OCI-LY7 (cell line): Measurements from ENCODE around the gene ORC4. TPM values are rescaled to one million over a fixed set of nuclear protein-coding genes. Genes with fewer than 3 reads are reported as not detected.
"Not testable (repeated sequence)": the region's sequence is repeated elsewhere in the genome, so short reads cannot be mapped to it uniquely, and the experiment has no call there.

Source experiments
- BruUV-seq: library from RNA; stranded (reverse); fragments of 400-500 nt; replicated peaks from 2 replicates; lab custom pipeline; 2021; lab: Mats Ljungman, UMichigan
- CTCF ChIA-PET: fragments of 300-600 bp; sonication (Branson Sonifier 250); formaldehyde crosslinking; loops from one replicate; lab custom pipeline; 2022; ENCODE audit warnings: antibody characterized with exemption; ENCODE audit not compliant: unreplicated experiment; lab: Charles Lee
- POLR2A ChIA-PET: fragments of 300-600 bp; sonication (Branson Sonifier 250); formaldehyde crosslinking; loops from one replicate; lab custom pipeline; 2022; ENCODE audit warnings: antibody characterized with exemption; lab: Charles Lee
- DNase-seq: peaks from one replicate; pipeline ENCODE4 v3.0.0-alpha.2; 2015; ENCODE audit warnings: low spot score
- H2AFZ ChIP-seq: fragments of 200-600 bp; sonication (generic), shearing (Covaris generic); 2 replicates; pipeline ENCODE4 v1.6.1; 2014; ENCODE audit warnings: mild to moderate bottlenecking, antibody characterized with exemption, low read length, moderate library complexity
- H3K27ac ChIP-seq: fragments of 200-600 bp; sonication (generic); 2 replicates; pipeline ENCODE4 v1.5.1; 2014; ENCODE audit warnings: mixed run types, low read depth, mild to moderate bottlenecking, moderate library complexity, low read length, inconsistent platforms; ENCODE audit not compliant: poor library complexity, severe bottlenecking
- H3K36me3 ChIP-seq: fragments of 200-600 bp; sonication (generic); 2 replicates; pipeline ENCODE4 v1.6.1; 2014; ENCODE audit warnings: mild to moderate bottlenecking, antibody characterized with exemption, low read length, moderate library complexity, mixed read lengths; ENCODE audit not compliant: insufficient read depth
- H3K4me1 ChIP-seq: fragments of 200-600 bp; sonication (generic); 2 replicates; pipeline ENCODE4 v1.5.1; 2014; ENCODE audit warnings: mild to moderate bottlenecking, low read length; ENCODE audit not compliant: insufficient read depth, poor library complexity, severe bottlenecking
- H3K4me2 ChIP-seq: fragments of 200-600 bp; sonication (generic); 2 replicates; pipeline ENCODE4 v1.6.1; 2014; ENCODE audit warnings: mild to moderate bottlenecking, low read length
- H3K4me3 ChIP-seq: fragments of 200-600 bp; sonication (generic); 2 replicates; pipeline ENCODE4 v1.5.1; 2014; ENCODE audit warnings: mild to moderate bottlenecking, low read depth, low read length; ENCODE audit not compliant: poor library complexity, severe bottlenecking
- H3K79me2 ChIP-seq: fragments of 200-600 bp; sonication (generic); 2 replicates; pipeline ENCODE4 v1.6.1; 2016; ENCODE audit warnings: low read depth, mild to moderate bottlenecking, low read length, moderate library complexity, mixed read lengths; ENCODE audit not compliant: insufficient read depth
- H3K9me2 ChIP-seq: fragments of 200-600 bp; sonication (generic); 2 replicates; pipeline ENCODE4 v1.6.1; 2016; ENCODE audit warnings: mild to moderate bottlenecking, low read length, mixed read lengths; ENCODE audit not compliant: insufficient read depth
- H3K9me3 ChIP-seq: fragments of 200-600 bp; sonication (generic); 2 replicates; pipeline ENCODE4 v1.6.1; 2014; ENCODE audit warnings: mild to moderate bottlenecking, mixed run types, low read length, mixed read lengths
- H4K20me1 ChIP-seq: fragments of 200-600 bp; sonication (generic); 2 replicates; pipeline ENCODE4 v1.6.1; 2014; ENCODE audit warnings: mild to moderate bottlenecking, antibody characterized with exemption, low read length, moderate library complexity, mixed read lengths; ENCODE audit not compliant: insufficient read depth
- EZH2phosphoT487 ChIP-seq: fragments of 200-600 bp; sonication (generic); IDR thresholded peaks from 2 replicates; pipeline ENCODE4 v1.6.1; 2018; ENCODE audit warnings: low read depth, borderline replicate concordance, mild to moderate bottlenecking, mixed run types, antibody characterized with exemption, low read length, moderate library complexity, mixed read lengths
- intact Hi-C: fragments of 100-400 bp; cut with micrococcal nuclease; formaldehyde crosslinking; loops from one replicate; pipeline ENCODE4 v1.10.0; 2022; ENCODE audit not compliant: unreplicated experiment
- total RNA-seq, 2 experiments: library from RNA; depleted of rRNA in 1 of 2; stranded (reverse); fragments of >200 nt in 1 of 2; shearing (Covaris generic) in 1 of 2; gene quantifications; 2 replicates each; pipeline ENCODE4 v1.2.3, GENCODE V29; 2014 to 2022
- TF ChIP-seq, protein P1 (sequence below): fragments of 200-600 bp; sonication (generic); conservative IDR thresholded peaks from 2 replicates; pipeline ENCODE4 v1.5.1; 2014; ENCODE audit warnings: mild to moderate bottlenecking, antibody characterized with exemption, low read length, moderate library complexity, mixed read lengths

Gene ORC4
- total RNA-seq, 2 experiments from 2014 or later = 20.3 to 37.4 TPM

DNA sequence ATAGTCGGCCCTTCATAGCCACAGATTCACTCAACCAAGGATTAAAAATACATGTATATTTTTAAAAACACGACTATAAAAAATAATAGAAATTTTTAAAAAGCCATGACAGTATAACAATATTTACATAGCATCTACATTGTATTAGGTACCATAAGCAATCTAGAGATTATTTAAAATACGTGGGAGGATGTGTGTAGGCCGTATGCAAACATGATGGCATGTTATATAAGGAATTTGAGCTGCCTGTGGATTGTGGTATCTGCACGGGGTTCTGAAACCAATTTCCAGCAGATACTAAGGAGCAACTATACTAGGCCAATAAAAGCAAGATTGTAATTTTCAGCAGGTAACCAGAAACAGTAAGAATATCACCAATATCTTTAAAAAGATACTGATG lies 5.9 kb downstream of the ORC4 start:
- Histone ChIP-seq H3K9me3 (no peaks in the 10 kb centered on the region), H3K4me2 (no peak overlapping the region), H4K20me1 (peaks cover 9% of the 10 kb centered on the region; the same call in 1 of the 2 replicates), H3K4me1 (peaks cover 13% of the 10 kb centered on the region), H3K9me2 (no peaks in the 10 kb centered on the region), H3K4me3 (no peak overlapping the region), H3K27ac (no peak overlapping the region), H2AFZ (no peak overlapping the region), H3K36me3 (peaks cover 9% of the 10 kb centered on the region; the same call in 1 of the 2 replicates), H3K79me2 (peaks cover 94% of the 10 kb centered on the region)
- ChIA-PET CTCF (no interaction called here), POLR2A (interaction anchor here (0.6 to 1.7 kb wide), 3 partner anchors 9 to 707 kb away, joined by 3 to 5 read pairs (median 3); no protein-coding TSS in a partner anchor)
- DNase-seq = no peak
- no TSS peak for BruUV-seq
- no peak for TF ChIP-seq EZH2phosphoT487
- TF ChIP-seq, protein P1, sequence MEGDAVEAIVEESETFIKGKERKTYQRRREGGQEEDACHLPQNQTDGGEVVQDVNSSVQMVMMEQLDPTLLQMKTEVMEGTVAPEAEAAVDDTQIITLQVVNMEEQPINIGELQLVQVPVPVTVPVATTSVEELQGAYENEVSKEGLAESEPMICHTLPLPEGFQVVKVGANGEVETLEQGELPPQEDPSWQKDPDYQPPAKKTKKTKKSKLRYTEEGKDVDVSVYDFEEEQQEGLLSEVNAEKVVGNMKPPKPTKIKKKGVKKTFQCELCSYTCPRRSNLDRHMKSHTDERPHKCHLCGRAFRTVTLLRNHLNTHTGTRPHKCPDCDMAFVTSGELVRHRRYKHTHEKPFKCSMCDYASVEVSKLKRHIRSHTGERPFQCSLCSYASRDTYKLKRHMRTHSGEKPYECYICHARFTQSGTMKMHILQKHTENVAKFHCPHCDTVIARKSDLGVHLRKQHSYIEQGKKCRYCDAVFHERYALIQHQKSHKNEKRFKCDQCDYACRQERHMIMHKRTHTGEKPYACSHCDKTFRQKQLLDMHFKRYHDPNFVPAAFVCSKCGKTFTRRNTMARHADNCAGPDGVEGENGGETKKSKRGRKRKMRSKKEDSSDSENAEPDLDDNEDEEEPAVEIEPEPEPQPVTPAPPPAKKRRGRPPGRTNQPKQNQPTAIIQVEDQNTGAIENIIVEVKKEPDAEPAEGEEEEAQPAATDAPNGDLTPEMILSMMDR = no peak
- intact Hi-C loops = no loop called here

DNA sequence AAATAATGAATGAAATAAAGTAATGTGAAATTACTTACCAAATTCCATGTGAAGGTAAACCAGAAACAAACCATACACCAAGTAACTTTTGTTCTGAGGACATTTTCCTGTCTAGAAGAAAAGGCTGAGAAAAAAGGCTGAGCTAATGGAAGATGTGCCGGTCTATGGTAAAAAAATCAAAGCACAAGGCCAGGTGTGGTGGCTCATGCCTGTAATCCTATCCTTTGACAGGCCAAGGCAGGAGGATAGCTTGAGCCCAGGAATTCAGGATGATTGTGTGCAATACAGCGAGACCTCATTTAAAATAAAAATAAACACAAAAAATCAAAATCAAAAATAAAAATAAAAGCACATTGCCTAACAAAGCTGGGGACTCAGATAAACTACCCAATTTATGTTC lies 6.7 kb downstream of the ORC4 start:
- Histone ChIP-seq H2AFZ (no peak overlapping the region), H3K4me2 (no peak overlapping the region), H3K27ac (no peak overlapping the region), H3K9me3 (no peaks in the 10 kb centered on the region), H4K20me1 (peaks cover 9% of the 10 kb centered on the region; the same call in 1 of the 2 replicates), H3K79me2 (peaks cover 95% of the 10 kb centered on the region), H3K4me1 (peaks cover 7% of the 10 kb centered on the region), H3K4me3 (no peak overlapping the region), H3K9me2 (no peaks in the 10 kb centered on the region), H3K36me3 (peaks cover 9% of the 10 kb centered on the region; the same call in 1 of the 2 replicates)
- ChIA-PET CTCF (no interaction called here), POLR2A (interaction anchor here (1.0 to 1.7 kb wide), 2 partner anchors 9 to 15 kb away, joined by 3 to 5 read pairs; no protein-coding TSS in a partner anchor)
- no peak for DNase-seq
- BruUV-seq = no TSS peak
- TF ChIP-seq, protein P1 = no peak
- TF ChIP-seq EZH2phosphoT487 = no peak
- intact Hi-C loops = no loop called here

DNA sequence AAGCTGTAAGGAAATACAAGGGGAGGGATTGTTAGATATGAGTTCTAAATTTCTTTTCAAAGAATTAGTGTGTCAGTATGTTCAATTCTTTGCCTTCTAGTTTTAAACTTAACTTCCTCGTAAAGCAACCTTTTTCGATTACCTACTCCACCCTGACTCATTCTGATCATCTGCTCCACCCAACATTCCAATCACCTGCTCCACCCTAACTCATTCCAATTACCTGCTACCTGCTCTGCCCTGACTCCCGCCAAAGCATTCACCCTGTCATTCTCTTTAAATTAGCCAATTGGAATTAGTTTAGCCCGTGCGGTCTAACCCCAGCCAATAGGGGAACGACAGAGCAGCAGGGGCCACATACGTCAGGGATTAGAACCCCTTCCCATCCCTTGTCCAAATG lies 12.1 kb downstream of the ORC4 start:
- CTCF ChIA-PET, H3K9me3 ChIP-seq, BruUV-seq, DNase-seq, H2AFZ ChIP-seq, intact Hi-C loops, H3K4me3 ChIP-seq, H3K36me3 ChIP-seq, H3K4me1 ChIP-seq, H3K4me2 ChIP-seq, H3K9me2 ChIP-seq, H3K27ac ChIP-seq, POLR2A ChIA-PET, H4K20me1 ChIP-seq: not testable (repeated sequence)
- H3K79me2 ChIP-seq = peaks cover 59% of the 10 kb centered on the region
